Smooth muscle cell (in vitro differentiated cells): ENCODE data around the gene SART3. TPM values are rescaled to one million over a fixed set of nuclear protein-coding genes. Genes with fewer than 3 reads are reported as not detected.

ENCODE experiments used
- DNase-seq: peaks from one replicate; lab custom pipeline; 2025; ENCODE audit not compliant: unreplicated experiment; lab: John Stamatoyannopoulos, UW
- H2AFZ ChIP-seq: fragments of 200-600 bp; sonication (generic); 2 replicates; pipeline ENCODE4 v1.6.0; 2016; ENCODE audit warnings: antibody characterized with exemption, low read depth, mild to moderate bottlenecking
- H3F3A ChIP-seq: fragments of 200-600 bp; sonication (generic); 2 replicates; pipeline ENCODE4 v1.6.0; 2017; ENCODE audit warnings: antibody characterized with exemption, low read depth
- H3K27ac ChIP-seq: fragments of 200-600 bp; sonication (generic); 2 replicates; pipeline ENCODE4 v1.5.1; 2016; ENCODE audit warnings: low read depth, mild to moderate bottlenecking
- H3K27me3 ChIP-seq: fragments of 200-600 bp; sonication (generic); 2 replicates; pipeline ENCODE4 v1.6.1; 2016; ENCODE audit warnings: low read depth, mild to moderate bottlenecking
- H3K36me3 ChIP-seq: fragments of 200-600 bp; sonication (generic); 2 replicates; pipeline ENCODE4 v1.5.1; 2016; ENCODE audit warnings: low read depth
- H3K4me1 ChIP-seq: fragments of 200-600 bp; sonication (generic); 2 replicates; pipeline ENCODE4 v1.5.1; 2016; ENCODE audit warnings: low read depth
- H3K4me2 ChIP-seq: fragments of 200-600 bp; sonication (generic); 2 replicates; pipeline ENCODE4 v1.6.0; 2016; ENCODE audit warnings: mild to moderate bottlenecking
- H3K4me3 ChIP-seq: fragments of 200-600 bp; sonication (generic); 2 replicates; pipeline ENCODE4 v1.5.1; 2016; ENCODE audit warnings: mild to moderate bottlenecking
- H3K79me2 ChIP-seq: fragments of 200-600 bp; sonication (generic); 2 replicates; pipeline ENCODE4 v1.6.0; 2016; ENCODE audit warnings: low read depth, mild to moderate bottlenecking
- H3K9ac ChIP-seq: fragments of 200-600 bp; sonication (generic); 2 replicates; pipeline ENCODE4 v1.6.0; 2016; ENCODE audit warnings: low read depth
- H3K9me3 ChIP-seq: fragments of 200-600 bp; sonication (generic); replicated peaks from 2 replicates; pipeline ENCODE4 v1.5.1; 2016; ENCODE audit warnings: low read depth
- H4K20me1 ChIP-seq: fragments of 200-600 bp; sonication (generic); 2 replicates; pipeline ENCODE4 v1.6.0; 2016; ENCODE audit warnings: low read depth
- CTCF ChIP-seq: fragments of 200-600 bp; sonication (generic); IDR thresholded peaks from 2 replicates; pipeline ENCODE4 v1.5.1; 2017; ENCODE audit warnings: borderline replicate concordance, mild to moderate bottlenecking, antibody characterized with exemption; ENCODE audit not compliant: insufficient read depth, poor library complexity, severe bottlenecking
- WGBS: methylation state at CpG from one replicate; pipeline ENCODE4 v1.1.7; 2016; ENCODE audit warnings: low lambda C conversion rate; 5-methylcytosine and 5-hydroxymethylcytosine counted together
- polyA plus RNA-seq: library from polyadenylated mRNA; unstranded; fragments of >200 nt; fragmentation: Nextera tagmentation; extraction: Ambion mirVana; gene quantifications from 2 replicates; pipeline ENCODE4 v1.2.1, GENCODE V29; 2016
- total RNA-seq: library from RNA; depleted of rRNA; stranded (reverse); fragments of >200 nt; gene quantifications from 2 replicates; pipeline ENCODE4 v1.2.3, GENCODE V29; 2014

The SART3 gene
- total and polyA plus RNA-seq, 2 experiments from 2014 or later: 22.7 to 94.5 TPM

GRCh38 chr12:108473400-108474055 lies 87.4 kb downstream of the SART3 start:
- Histone ChIP-seq H3K4me3 (no peak overlapping the region), H3K79me2 (no peaks in the 10 kb centered on the region), H3K9ac (no peak overlapping the region), H3K36me3 (no peaks in the 10 kb centered on the region), H2AFZ (no peak overlapping the region), H3F3A (no peaks in the 10 kb centered on the region), H4K20me1 (no peaks in the 10 kb centered on the region), H3K27ac (no peak overlapping the region), H3K4me1 (no peaks in the 10 kb centered on the region), H3K27me3 (peaks cover 30% of the 10 kb centered on the region), H3K9me3 (no peaks in the 10 kb centered on the region), H3K4me2 (no peak overlapping the region)
- 87% methylated on average over 5 of the region's 5 CpGs for WGBS
- DNase-seq: no peak
- TF ChIP-seq CTCF: no peak

Other genes with a start within 250 kb of the SART3 start
- 294 and 312 TPM in 2 replicates for gene CMKLR1, start 221.9 kb downstream of the SART3 start, total RNA-seq
- gene CMKLR1, start 221.9 kb downstream of the SART3 start, polyA plus RNA-seq: 111 and 179 TPM in 2 replicates
- 6.8 and 7.3 TPM in 2 replicates for gene FICD, start 45.9 kb downstream of the SART3 start, total RNA-seq
- 5.1 and 7.5 TPM in 2 replicates for gene FICD, start 45.9 kb downstream of the SART3 start, polyA plus RNA-seq
- gene ISCU, start 1.4 kb upstream of the SART3 start, total RNA-seq: 134 and 138 TPM in 2 replicates
- gene ISCU, start 1.4 kb upstream of the SART3 start, polyA plus RNA-seq: 140 and 154 TPM in 2 replicates
- gene TMEM119, start 36.9 kb upstream of the SART3 start, total RNA-seq: 40.9 and 41.9 TPM in 2 replicates
- 67.2 and 103 TPM in 2 replicates for gene TMEM119, start 36.9 kb upstream of the SART3 start, polyA plus RNA-seq
- 1.3 and 2.0 TPM in 2 replicates for gene SELPLG, start 72.7 kb upstream of the SART3 start, total RNA-seq
- 0.09 and 1.6 TPM in 2 replicates for gene SELPLG, start 72.7 kb upstream of the SART3 start, polyA plus RNA-seq
- gene CORO1C, start 170.3 kb upstream of the SART3 start, total RNA-seq: 136 and 145 TPM in 2 replicates
- gene CORO1C, start 170.3 kb upstream of the SART3 start, polyA plus RNA-seq: 96.7 and 107 TPM in 2 replicates